ENCODE results near the gene SMARCD1.

SMARCD1 gene

DNA sequence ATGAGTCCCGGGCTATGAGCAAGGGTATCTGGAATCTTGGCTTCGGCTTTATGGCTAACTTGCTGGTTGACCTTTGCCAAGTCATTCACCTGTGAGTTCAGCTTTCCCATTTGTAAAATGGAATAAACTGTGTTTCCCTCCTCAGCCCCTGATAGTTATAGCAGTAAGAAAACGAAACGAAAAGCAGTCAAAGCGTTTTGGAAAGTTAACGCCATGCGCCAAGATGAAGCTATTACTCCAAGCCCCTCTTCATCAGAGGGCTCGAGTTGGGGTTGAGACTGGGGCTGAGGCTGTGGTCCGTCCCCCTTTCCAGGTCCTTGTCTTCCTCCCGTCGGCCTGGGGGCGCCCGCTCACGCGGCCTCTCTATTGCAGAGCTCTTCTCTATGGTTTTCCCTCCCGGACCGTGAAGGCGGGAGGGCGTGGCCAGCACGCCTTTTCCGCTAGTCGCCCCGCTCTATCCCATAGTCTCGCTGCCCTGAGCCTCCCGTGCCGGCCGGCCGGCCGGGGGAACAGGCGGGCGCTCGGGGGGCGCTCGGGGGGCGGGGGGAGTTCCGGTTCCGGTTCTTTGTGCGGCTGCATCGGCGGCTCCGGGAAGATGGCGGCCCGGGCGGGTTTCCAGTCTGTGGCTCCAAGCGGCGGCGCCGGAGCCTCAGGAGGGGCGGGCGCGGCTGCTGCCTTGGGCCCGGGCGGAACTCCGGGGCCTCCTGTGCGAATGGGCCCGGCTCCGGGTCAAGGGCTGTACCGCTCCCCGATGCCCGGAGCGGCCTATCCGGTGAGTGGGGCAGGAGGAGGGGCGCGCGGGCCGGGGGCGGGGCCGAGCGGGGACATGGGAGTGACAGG lies at the start of gene SMARCD1:
SMARCD1 (plus strand) TSS at position 568 of the 840 bp plus-strand sequence; CDS start at position 596, 28 bp downstream.
- H3K4me1 ChIP-seq (ENCODE audit: control insufficient read depth, insufficient read depth, low read length) = peaks cover 10% of the 10 kb centered on the region

GRCh38 chr12:50038336-50038735 lies 46.8 kb upstream of the SMARCD1 start:
- Histone ChIP-seq H3K27me3 (ENCODE audit: control insufficient read depth, insufficient read depth, low read length) (peaks cover 25% of the 10 kb centered on the region), H3K9ac (ENCODE audit: low read depth, low read length) (no peak overlapping the region), H3K36me3 (ENCODE audit: control insufficient read depth, insufficient read depth, low read length) (no peaks in the 10 kb centered on the region)

More for the DNA sequence above, at the start of gene SMARCD1:
- Histone ChIP-seq H3K9ac (ENCODE audit: low read depth, low read length) (peak within 1 kb of the TSS; percentile 76), H3K9me3 (ENCODE audit: control insufficient read depth, insufficient read depth, low read length) (no peaks in the 10 kb centered on the region), H3K36me3 (ENCODE audit: control insufficient read depth, insufficient read depth, low read length) (peaks cover 25% of the 10 kb centered on the region), H3K27me3 (ENCODE audit: control insufficient read depth, insufficient read depth, low read length) (peaks cover 18% of the 10 kb centered on the region), H3K4me3 (ENCODE audit: low read depth, low read length) (peak within 1 kb of the TSS; percentile 96)

GRCh38 chr12:50039151-50039835 lies 45.8 kb upstream of the SMARCD1 start:
- Histone ChIP-seq H3K27me3 (ENCODE audit: control insufficient read depth, insufficient read depth, low read length) (peaks cover 34% of the 10 kb centered on the region), H3K4me3 (ENCODE audit: low read depth, low read length) (no peak overlapping the region), H3K9me3 (ENCODE audit: control insufficient read depth, insufficient read depth, low read length) (no peaks in the 10 kb centered on the region), H3K9ac (ENCODE audit: low read depth, low read length) (no peak overlapping the region), H3K36me3 (ENCODE audit: control insufficient read depth, insufficient read depth, low read length) (no peaks in the 10 kb centered on the region), H3K4me1 (ENCODE audit: control insufficient read depth, insufficient read depth, low read length) (no peaks in the 10 kb centered on the region)

More at GRCh38 chr12:50038336-50038735, 46.8 kb upstream of the SMARCD1 start:
- H3K4me1 ChIP-seq (ENCODE audit: control insufficient read depth, insufficient read depth, low read length) = no peaks in the 10 kb centered on the region
- H3K4me3 ChIP-seq (ENCODE audit: low read depth, low read length) = no peak overlapping the region
- no peaks in the 10 kb centered on the region for H3K9me3 ChIP-seq (ENCODE audit: control insufficient read depth, insufficient read depth, low read length)

DNA sequence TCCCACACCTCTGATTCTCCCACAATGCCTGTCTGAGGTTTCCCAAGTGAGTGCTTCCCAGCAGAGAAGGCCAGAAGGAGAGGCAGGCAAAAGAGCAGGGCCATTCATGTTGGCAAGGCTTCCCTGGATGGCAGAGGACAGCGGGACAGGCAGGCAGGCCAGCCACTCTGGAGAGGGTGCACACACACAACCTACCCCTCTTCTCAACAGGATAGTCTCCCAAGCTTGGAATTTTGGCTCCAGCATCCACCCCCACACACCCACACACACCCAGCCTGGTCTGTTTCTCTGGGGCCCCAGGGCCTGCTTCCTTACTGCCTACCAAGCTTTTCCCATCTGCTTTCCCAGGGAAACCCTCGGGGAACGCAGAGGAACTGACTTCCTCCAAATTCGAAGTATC lies 44.5 kb upstream of the SMARCD1 start:
- Histone ChIP-seq H3K4me1 (ENCODE audit: control insufficient read depth, insufficient read depth, low read length) (no peaks in the 10 kb centered on the region), H3K4me3 (ENCODE audit: low read depth, low read length) (no peak overlapping the region), H3K9ac (ENCODE audit: low read depth, low read length) (no peak overlapping the region), H3K9me3 (ENCODE audit: control insufficient read depth, insufficient read depth, low read length) (no peaks in the 10 kb centered on the region), H3K36me3 (ENCODE audit: control insufficient read depth, insufficient read depth, low read length) (no peaks in the 10 kb centered on the region), H3K27me3 (ENCODE audit: control insufficient read depth, insufficient read depth, low read length) (peaks cover 37% of the 10 kb centered on the region)

- no peaks in the 10 kb centered on the region for H3K9me3 ChIP-seq (ENCODE audit: control insufficient read depth, insufficient read depth, low read length)
- peaks cover 37% of the 10 kb centered on the region for H3K27me3 ChIP-seq (ENCODE audit: control insufficient read depth, insufficient read depth, low read length)
- H3K36me3 ChIP-seq (ENCODE audit: control insufficient read depth, insufficient read depth, low read length) = no peaks in the 10 kb centered on the region
- no peak overlapping the region for H3K4me3 ChIP-seq (ENCODE audit: low read depth, low read length)
- H3K4me1 ChIP-seq (ENCODE audit: control insufficient read depth, insufficient read depth, low read length) = no peaks in the 10 kb centered on the region
- H3K9ac ChIP-seq (ENCODE audit: low read depth, low read length) = no peak overlapping the region
Observed at GRCh38 chr12:50041062-50041860, 43.9 kb upstream of the SMARCD1 start.

GRCh38 chr12:50041962-50042361 lies 43.2 kb upstream of the SMARCD1 start:
- H3K9ac ChIP-seq (ENCODE audit: low read depth, low read length) = no peak overlapping the region
- no peak overlapping the region for H3K4me3 ChIP-seq (ENCODE audit: low read depth, low read length)
- H3K4me1 ChIP-seq (ENCODE audit: control insufficient read depth, insufficient read depth, low read length) = no peaks in the 10 kb centered on the region
- peaks cover 37% of the 10 kb centered on the region for H3K27me3 ChIP-seq (ENCODE audit: control insufficient read depth, insufficient read depth, low read length)
- H3K36me3 ChIP-seq (ENCODE audit: control insufficient read depth, insufficient read depth, low read length) = no peaks in the 10 kb centered on the region
- no peaks in the 10 kb centered on the region for H3K9me3 ChIP-seq (ENCODE audit: control insufficient read depth, insufficient read depth, low read length)

GRCh38 chr12:50042693-50043092 lies 42.4 kb upstream of the SMARCD1 start:
- Histone ChIP-seq H3K4me1 (ENCODE audit: control insufficient read depth, insufficient read depth, low read length) (no peaks in the 10 kb centered on the region), H3K9ac (ENCODE audit: low read depth, low read length) (no peak overlapping the region), H3K27me3 (ENCODE audit: control insufficient read depth, insufficient read depth, low read length) (peaks cover 44% of the 10 kb centered on the region), H3K36me3 (ENCODE audit: control insufficient read depth, insufficient read depth, low read length) (no peaks in the 10 kb centered on the region), H3K9me3 (ENCODE audit: control insufficient read depth, insufficient read depth, low read length) (no peaks in the 10 kb centered on the region), H3K4me3 (ENCODE audit: low read depth, low read length) (no peak overlapping the region)

DNA sequence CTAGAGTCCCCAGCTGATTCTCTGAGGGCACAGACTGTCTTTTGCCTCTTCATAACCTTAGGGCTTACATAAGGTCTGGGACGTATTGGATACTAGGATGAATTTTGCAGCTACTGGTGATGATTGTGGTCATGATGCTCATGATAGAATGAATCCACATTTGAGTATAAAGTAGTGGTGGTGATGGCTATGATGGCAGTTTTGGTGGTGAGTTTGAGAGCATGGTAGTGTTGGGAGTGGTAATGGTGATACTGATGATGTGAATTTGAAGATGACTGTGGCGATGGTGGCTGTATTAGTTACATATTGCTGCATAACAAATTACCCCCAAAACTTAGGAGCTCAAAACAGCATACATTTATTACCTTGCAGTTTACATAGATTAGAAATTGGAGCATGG lies 41.8 kb upstream of the SMARCD1 start:
- no peaks in the 10 kb centered on the region for H3K4me1 ChIP-seq (ENCODE audit: control insufficient read depth, insufficient read depth, low read length)
- H3K4me3 ChIP-seq (ENCODE audit: low read depth, low read length) = no peak overlapping the region
- H3K9ac ChIP-seq (ENCODE audit: low read depth, low read length) = no peak overlapping the region
- no peaks in the 10 kb centered on the region for H3K36me3 ChIP-seq (ENCODE audit: control insufficient read depth, insufficient read depth, low read length)
- peaks cover 50% of the 10 kb centered on the region for H3K27me3 ChIP-seq (ENCODE audit: control insufficient read depth, insufficient read depth, low read length)
- H3K9me3 ChIP-seq (ENCODE audit: control insufficient read depth, insufficient read depth, low read length) = no peaks in the 10 kb centered on the region

DNA sequence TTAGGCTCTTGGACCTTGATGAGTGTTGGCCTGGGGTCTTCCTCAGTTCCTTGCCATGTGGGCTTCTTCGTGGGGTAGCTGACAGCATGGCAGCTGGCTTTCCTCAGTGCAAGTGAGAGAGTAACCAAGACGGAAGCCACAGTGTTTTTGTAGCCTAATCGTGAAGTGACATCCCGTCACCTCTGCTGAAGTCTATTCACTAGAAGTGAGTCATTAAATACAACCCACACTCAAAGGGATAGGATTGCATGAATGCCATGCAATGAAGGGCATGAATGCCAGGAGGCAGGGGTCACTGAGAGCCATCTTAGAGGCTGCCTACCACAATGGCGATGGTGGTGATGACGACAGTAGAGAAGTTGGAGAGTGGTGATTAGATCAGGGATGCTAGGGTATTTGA lies 41.3 kb upstream of the SMARCD1 start:
- Histone ChIP-seq H3K9me3 (ENCODE audit: control insufficient read depth, insufficient read depth, low read length) (no peaks in the 10 kb centered on the region), H3K36me3 (ENCODE audit: control insufficient read depth, insufficient read depth, low read length) (no peaks in the 10 kb centered on the region), H3K27me3 (ENCODE audit: control insufficient read depth, insufficient read depth, low read length) (peaks cover 53% of the 10 kb centered on the region), H3K4me1 (ENCODE audit: control insufficient read depth, insufficient read depth, low read length) (no peaks in the 10 kb centered on the region), H3K9ac (ENCODE audit: low read depth, low read length) (no peak overlapping the region), H3K4me3 (ENCODE audit: low read depth, low read length) (no peak overlapping the region)

- H3K9ac ChIP-seq (ENCODE audit: low read depth, low read length) = no peak overlapping the region
- no peaks in the 10 kb centered on the region for H3K4me1 ChIP-seq (ENCODE audit: control insufficient read depth, insufficient read depth, low read length)
- no peaks in the 10 kb centered on the region for H3K9me3 ChIP-seq (ENCODE audit: control insufficient read depth, insufficient read depth, low read length)
- H3K4me3 ChIP-seq (ENCODE audit: low read depth, low read length) = no peak overlapping the region
- H3K36me3 ChIP-seq (ENCODE audit: control insufficient read depth, insufficient read depth, low read length) = no peaks in the 10 kb centered on the region
- H3K27me3 ChIP-seq (ENCODE audit: control insufficient read depth, insufficient read depth, low read length) = peaks cover 66% of the 10 kb centered on the region
Observed at GRCh38 chr12:50047693-50048250, 37.4 kb upstream of the SMARCD1 start.

All from iPS-15b (cell line).